CD1c-positive myeloid dendritic cell (primary cell): ENCODE results near the gene APOBEC3F.
"Not testable (repeated sequence)": the region's sequence is repeated elsewhere in the genome, so short reads cannot be mapped to it uniquely, and the experiment has no call there.

Experiments used
- DNase-seq: peaks from one replicate; pipeline ENCODE4 v3.0.0-alpha.2; 2016; ENCODE audit errors: extremely low spot score

APOBEC3F gene

GRCh38 chr22:39040538-39041296 lies at the start of gene APOBEC3F:
Gene APOBEC3F, plus strand, starts transcription at chr22:39040864. Its CDS starts 97 bp downstream, at chr22:39040961.
- DNase-seq = peak; percentile 30

DNA sequence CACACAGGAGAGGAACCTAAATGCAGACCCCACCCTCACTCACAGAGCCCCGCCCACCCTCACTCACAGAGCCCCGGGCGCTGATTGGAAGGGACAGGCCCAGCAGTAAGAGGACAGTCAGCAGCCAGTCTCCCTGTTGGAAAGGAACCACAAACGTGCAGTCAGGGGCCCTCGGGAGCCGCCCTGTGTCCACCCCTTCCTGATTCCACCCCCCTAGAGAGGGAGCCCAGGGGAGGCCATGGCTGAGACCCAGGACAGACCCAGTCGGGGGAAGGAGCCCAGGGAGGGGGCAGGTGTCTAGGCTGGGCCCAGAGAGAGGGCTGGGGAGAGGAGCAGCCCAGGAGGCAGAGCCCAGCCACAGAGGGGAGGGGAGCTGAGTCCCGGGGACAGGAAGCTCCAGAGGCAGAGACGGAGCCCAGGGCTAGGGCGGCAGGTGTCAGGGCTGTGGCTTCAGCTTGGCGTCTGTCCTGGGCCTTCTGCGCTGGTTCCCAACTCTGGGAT lies 47.7 kb upstream of the APOBEC3F start:
- DNase-seq = not testable (repeated sequence)

DNA sequence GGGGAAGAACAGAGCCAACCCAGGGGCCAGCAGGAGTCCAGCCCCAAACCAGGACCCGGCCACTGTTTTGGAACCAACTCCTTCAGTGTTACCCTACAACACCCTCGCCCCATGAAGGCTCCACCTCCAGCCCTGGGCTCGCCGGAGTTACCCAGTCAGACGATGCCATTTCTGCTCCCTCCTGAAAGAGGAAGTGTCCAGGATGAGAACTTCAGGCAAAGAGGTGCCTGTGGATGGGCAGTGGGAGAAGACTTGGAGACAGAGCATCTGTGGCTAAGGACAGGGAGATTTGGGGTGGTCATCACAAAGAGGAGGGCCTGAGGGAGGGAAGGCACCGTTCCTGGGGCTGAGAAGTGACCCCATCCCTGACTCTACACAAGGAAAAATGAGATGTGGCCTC lies 44.6 kb upstream of the APOBEC3F start:
- DNase-seq = no peak

GRCh38 chr22:38997518-38997917 lies 43.1 kb upstream of the APOBEC3F start:
- no peak for DNase-seq

GRCh38 chr22:39003165-39003638 lies 37.5 kb upstream of the APOBEC3F start:
- DNase-seq = peak; percentile 88

DNA sequence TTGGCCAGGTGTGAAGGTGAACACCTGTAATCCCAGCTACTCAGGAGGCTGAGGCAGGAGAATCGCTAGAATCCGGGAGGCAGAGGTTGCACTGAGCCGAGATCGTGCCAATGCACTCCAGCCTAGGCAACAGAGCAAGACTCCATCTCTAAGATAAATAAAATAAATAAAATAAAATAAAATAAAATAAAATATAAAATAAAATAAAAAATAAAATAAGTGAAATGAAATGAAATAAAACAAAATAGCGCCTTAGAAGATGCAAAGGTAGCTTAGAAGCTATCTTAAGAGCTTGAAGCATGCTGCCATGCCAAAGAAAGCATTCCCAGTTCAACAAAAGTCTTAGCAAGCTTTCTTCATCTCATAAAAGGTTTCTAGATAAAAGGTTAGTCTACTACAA lies 33.5 kb upstream of the APOBEC3F start:
- no peak for DNase-seq

DNA sequence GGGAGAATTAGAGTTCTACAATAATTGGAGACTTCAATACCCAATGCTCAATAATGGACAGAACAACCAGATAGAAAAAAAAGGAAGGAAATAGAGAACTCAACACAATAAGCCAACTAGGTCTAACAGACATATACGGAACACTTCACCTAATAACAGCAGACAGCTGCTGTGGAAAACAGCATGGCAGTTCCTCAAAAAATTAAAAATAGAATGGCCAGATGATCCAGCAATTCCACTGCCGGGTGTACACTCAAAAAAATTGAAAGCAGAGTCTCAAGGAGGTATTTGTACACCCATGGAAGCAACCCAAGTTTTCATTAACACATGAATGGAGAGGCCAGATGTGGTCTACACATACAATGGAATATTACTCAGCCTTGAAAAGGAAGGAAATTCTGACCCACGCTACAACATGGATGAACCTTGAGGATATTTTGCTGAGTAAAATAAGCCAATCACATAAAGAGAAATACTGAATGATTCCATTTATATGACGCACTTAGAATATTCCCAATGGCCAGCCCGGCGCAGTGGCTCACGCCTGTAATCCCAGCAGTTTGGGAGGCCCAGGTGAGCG lies 32.3 kb upstream of the APOBEC3F start:
- not testable (repeated sequence) for DNase-seq

- DNase-seq = no peak
Observed at GRCh38 chr22:39010946-39011345, 29.7 kb upstream of the APOBEC3F start.

DNA sequence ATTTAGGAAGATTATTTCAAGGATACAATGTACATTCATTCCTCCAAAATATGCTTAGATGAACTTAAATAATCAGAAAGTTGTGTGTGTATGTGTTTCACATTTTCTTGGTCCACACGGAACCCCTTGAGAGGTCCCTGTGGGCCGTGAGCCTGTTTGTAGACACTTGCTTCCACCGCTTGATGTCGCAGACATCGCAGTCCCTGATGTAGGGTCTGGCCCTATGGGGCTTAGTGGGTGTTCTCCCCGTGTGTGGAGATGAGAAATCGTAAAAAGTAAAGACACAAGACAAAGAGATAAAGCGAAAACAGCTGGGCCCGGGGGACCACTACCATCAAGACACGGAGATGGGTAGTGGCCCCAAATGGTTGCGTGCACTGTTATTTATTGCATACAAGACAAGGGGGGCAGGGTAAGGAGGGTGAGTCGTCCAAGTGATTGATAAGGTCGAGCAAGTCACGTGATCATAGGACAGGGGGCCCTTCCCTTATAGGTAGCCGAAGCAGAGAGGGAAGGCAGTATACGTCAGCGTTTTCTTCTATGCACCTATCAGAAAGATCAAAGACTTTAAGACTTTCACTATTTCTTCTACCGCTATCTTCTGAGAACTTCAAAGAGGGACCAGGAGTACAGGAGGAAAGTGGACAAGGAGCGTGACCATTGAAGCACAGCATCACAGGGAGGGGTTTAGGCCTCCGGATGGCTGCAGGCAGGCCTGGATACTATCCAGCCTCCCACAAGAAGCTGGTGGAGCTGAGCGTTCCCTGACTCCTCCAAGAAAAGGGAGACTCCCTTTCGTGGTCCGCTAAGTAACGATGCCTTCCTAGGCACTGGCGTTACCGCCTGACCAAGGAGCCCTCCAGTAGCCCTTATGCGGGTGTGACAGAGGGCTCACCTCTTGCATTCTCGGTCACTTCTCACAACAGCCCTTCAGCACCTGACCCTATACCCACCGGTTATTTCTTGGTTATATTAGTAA lies 27.8 kb upstream of the APOBEC3F start:
- no peak for DNase-seq

- DNase-seq = not testable (repeated sequence)
Observed at GRCh38 chr22:39013561-39013941, 27.1 kb upstream of the APOBEC3F start.

GRCh38 chr22:39013942-39014722 lies 26.5 kb upstream of the APOBEC3F start, which contains the start of gene APOBEC3C:
Gene APOBEC3C, plus strand, starts transcription at chr22:39014257. Its CDS starts 106 bp downstream, at chr22:39014363.
- DNase-seq = peak; percentile 86

DNA sequence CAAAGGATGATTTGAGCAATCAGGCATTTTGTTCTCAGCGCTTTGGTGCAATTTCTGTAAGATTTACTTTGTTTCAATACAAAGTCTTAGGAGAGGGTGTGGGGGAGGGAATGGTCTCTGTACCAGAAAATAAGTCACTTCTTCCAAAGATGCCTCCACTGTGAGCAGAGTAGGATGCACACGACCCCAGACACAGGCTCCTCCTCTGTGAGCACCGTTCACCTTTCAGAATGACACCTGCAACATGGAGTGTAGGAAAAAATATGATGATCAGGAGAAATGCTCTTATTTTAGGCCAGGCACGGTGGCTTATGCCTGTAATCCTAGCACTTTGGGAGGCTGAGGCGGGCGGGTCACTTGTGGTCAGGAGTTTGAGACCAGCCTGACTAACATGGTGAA lies 25.9 kb upstream of the APOBEC3F start:
- not testable (repeated sequence) for DNase-seq

DNA sequence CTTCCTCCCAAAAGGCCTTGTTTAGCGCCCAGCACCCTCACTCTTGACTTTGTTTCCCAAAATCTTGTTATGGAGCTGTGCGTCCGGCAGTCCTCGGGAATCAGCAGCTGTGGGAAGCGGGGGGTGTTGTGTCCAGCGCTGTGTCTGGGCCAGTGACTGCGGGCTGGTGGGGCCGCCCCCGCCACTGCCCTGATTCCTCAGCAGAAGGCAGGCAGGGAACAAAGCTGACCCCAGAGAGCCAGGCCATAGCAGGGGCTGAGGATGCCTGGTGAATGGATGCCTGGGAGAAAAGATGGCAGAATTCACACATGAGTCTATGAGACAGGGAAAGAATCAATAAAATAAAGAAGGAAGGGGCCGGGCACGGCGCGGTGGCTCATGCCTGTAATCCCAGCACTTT lies 24.1 kb upstream of the APOBEC3F start:
- DNase-seq = no peak

- no peak for DNase-seq
Observed at GRCh38 chr22:39017596-39018365, 22.9 kb upstream of the APOBEC3F start.

GRCh38 chr22:39020021-39020651 lies 20.5 kb upstream of the APOBEC3F start:
- not testable (repeated sequence) for DNase-seq

DNA sequence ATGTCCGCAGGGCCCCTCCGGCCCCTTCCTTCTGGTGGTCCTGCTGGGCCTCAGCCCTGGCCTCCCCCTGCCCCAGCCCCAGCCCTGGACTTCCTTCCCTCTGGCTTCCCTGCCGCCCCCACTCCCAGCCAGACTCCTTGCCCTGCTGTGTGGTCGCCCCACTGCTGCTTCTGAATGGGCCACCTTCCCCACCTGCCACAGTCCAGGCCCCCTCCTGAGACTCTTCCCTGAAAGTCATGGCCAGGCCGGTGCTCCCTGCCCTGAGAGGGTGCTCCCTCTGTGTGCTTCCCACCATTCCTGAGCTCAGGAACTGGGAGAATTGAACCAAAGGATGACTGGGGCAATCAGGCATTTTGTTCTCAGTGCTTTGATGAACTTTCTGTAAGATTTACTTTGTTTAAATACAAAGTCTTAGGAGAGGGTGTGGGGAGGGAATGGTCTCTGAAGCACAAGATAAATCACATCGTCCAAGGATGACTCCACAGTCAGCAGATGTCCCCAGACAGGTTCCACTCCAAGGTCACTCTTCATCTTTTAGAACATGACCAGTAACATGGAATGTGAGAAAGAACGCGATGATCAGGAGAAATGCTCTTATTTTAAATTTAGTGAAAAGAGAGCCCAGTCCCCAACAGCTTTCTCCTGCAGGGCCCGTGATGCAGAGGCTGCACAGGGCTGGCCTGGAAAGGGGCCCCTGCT lies 19.0 kb upstream of the APOBEC3F start:
- no peak for DNase-seq

DNA sequence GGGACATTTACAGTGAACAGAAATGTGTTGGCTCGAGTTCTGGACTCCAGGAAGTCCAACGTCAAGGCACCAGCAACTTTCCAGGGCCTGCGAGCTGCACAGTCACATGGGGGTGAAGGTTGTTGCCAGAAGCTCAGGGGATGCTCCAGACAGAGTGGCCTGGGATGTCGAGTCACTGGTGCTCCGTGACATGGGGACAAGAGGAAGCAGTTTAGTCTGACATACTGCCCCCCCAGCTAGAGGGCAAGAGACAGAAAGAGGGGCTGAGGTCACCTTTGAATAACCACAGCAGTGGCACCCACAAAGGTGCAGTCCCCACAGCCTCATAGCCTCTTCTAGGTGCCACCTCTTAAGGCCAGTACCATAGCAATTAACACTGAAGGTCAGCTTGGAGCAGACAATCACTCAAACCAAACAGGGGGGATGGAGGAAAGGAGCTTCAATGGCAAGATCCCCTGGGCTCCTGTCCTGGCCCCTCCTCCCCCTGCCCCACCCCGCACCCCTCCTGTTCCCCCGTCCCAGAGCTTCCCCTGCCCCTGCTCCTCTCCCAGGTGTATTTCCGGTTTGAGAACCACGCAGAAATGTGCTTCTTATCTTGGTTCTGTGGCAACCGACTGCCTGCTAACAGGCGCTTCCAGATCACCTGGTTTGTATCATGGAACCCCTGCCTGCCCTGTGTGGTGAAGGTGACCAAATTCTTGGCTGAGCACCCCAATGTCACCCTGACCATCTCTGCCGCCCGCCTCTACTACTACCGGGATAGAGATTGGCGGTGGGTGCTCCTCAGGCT lies 15.9 kb upstream of the APOBEC3F start:
- no peak for DNase-seq

DNA sequence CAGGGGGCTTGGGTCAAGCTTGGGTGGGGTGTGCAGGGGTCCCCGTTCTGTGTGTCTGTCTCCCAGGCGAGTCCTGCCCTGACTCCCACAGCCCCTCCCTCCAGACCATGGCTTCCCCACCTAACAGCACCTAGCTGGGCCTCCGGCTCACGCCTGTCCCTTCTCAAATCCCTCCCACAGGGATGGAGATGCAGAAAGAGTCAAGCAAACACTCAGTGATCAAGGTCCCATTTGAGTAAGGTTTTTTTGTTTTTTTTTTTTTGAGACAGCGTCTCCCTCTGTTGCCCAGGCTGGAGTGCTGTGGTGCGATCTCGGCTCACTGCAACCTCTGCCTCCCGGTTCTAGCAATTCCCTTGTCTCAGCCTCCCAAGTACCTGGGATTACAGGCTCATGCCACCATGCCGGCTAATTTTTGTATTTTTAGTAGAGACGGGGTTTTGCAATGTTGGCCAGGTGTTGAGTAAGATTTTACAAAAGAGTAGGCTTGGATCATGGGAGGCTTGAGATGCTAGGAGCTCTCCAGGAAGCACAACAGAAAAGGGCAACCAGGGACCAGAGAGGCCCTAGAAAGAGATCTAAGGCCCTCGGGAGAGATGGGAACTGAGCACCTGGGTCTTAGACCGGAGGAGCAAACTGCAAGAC lies 14.0 kb upstream of the APOBEC3F start:
- DNase-seq = no peak
